ENCODE measurements around the gene CDH8. TPM values are rescaled to one million over a fixed set of nuclear protein-coding genes. Genes with fewer than 3 reads are reported as not detected.
A peak's percentile ranks its signal among the peaks of the same experiment; 100 is the strongest.

The CDH8 gene
- total RNA-seq, 2 experiments from 2014 or later, result not detected

- H3K9me2 ChIP-seq (ENCODE audit: insufficient read depth, low read length), result no peaks in the 10 kb centered on the region
- no peak overlapping the region for H3K4me3 ChIP-seq (ENCODE audit: low read depth, low read length, poor library complexity, severe bottlenecking)
- H2AFZ ChIP-seq (ENCODE audit: low read length), result 0 out of 2 replicates have a peak overlapping the region, but pooled peaks have one; percentile 26
- H3K4me1 ChIP-seq (ENCODE audit: insufficient read depth, low read length, poor library complexity, severe bottlenecking), result peaks cover 12% of the 10 kb centered on the region
- no peak overlapping the region for H3K4me2 ChIP-seq (ENCODE audit: low read length)
- TF ChIP-seq, protein P1, sequence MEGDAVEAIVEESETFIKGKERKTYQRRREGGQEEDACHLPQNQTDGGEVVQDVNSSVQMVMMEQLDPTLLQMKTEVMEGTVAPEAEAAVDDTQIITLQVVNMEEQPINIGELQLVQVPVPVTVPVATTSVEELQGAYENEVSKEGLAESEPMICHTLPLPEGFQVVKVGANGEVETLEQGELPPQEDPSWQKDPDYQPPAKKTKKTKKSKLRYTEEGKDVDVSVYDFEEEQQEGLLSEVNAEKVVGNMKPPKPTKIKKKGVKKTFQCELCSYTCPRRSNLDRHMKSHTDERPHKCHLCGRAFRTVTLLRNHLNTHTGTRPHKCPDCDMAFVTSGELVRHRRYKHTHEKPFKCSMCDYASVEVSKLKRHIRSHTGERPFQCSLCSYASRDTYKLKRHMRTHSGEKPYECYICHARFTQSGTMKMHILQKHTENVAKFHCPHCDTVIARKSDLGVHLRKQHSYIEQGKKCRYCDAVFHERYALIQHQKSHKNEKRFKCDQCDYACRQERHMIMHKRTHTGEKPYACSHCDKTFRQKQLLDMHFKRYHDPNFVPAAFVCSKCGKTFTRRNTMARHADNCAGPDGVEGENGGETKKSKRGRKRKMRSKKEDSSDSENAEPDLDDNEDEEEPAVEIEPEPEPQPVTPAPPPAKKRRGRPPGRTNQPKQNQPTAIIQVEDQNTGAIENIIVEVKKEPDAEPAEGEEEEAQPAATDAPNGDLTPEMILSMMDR (conservative IDR thresholded peaks at IDR 0.05; ENCODE audit: low read length), result no peak
- no peak for TF ChIP-seq EZH2phosphoT487 (IDR thresholded peaks at IDR 0.05; ENCODE audit: borderline replicate concordance, low read depth, low read length)
- no peaks in the 10 kb centered on the region for H3K79me2 ChIP-seq (ENCODE audit: insufficient read depth, low read depth, low read length)
- ChIA-PET CTCF (ENCODE audit: unreplicated experiment) (no interaction called here), POLR2A (no interaction called here)
- no peaks in the 10 kb centered on the region for H3K36me3 ChIP-seq (ENCODE audit: insufficient read depth, low read length)
- no TSS peak for BruUV-seq (replicated peaks)
- no peak overlapping the region for H3K27ac ChIP-seq (ENCODE audit: low read depth, low read length, poor library complexity, severe bottlenecking)
- DNase-seq (ENCODE audit: low spot score), result no peak
- intact Hi-C loops (cut with micrococcal nuclease; ENCODE audit: unreplicated experiment), result no loop called here
- H3K9me3 ChIP-seq (ENCODE audit: low read length), result no peaks in the 10 kb centered on the region
- H4K20me1 ChIP-seq (ENCODE audit: insufficient read depth, low read length), result no peaks in the 10 kb centered on the region
Observed at GRCh38 chr16:61892531-61892930, 143.7 kb downstream of the CDH8 start.

- H3K4me3 ChIP-seq (ENCODE audit: low read depth, low read length, poor library complexity, severe bottlenecking), result no peak overlapping the region
- no peaks in the 10 kb centered on the region for H3K9me3 ChIP-seq (ENCODE audit: low read length)
- peak overlapping the region; percentile 26; the same call in 1 of the 2 replicates for H2AFZ ChIP-seq (ENCODE audit: low read length)
- H3K4me2 ChIP-seq (ENCODE audit: low read length), result 0 out of 2 replicates have a peak overlapping the region, but pooled peaks have one; percentile 1
- no TSS peak for BruUV-seq (replicated peaks)
- H4K20me1 ChIP-seq (ENCODE audit: insufficient read depth, low read length), result no peaks in the 10 kb centered on the region
- CTCF ChIA-PET (ENCODE audit: unreplicated experiment), result no interaction called here
- no peaks in the 10 kb centered on the region for H3K9me2 ChIP-seq (ENCODE audit: insufficient read depth, low read length)
- H3K36me3 ChIP-seq (ENCODE audit: insufficient read depth, low read length), result no peaks in the 10 kb centered on the region
- H3K4me1 ChIP-seq (ENCODE audit: insufficient read depth, low read length, poor library complexity, severe bottlenecking), result peaks cover 11% of the 10 kb centered on the region
- H3K79me2 ChIP-seq (ENCODE audit: insufficient read depth, low read depth, low read length), result no peaks in the 10 kb centered on the region
- POLR2A ChIA-PET, result no interaction called here
- TF ChIP-seq, protein P1 (conservative IDR thresholded peaks at IDR 0.05; ENCODE audit: low read length), result no peak
- no peak for TF ChIP-seq EZH2phosphoT487 (IDR thresholded peaks at IDR 0.05; ENCODE audit: borderline replicate concordance, low read depth, low read length)
- H3K27ac ChIP-seq (ENCODE audit: low read depth, low read length, poor library complexity, severe bottlenecking), result no peak overlapping the region
- DNase-seq (ENCODE audit: low spot score), result no peak
- intact Hi-C loops (cut with micrococcal nuclease; ENCODE audit: unreplicated experiment), result no loop called here
Observed at GRCh38 chr16:61891460-61891859, 144.8 kb downstream of the CDH8 start.

DNA sequence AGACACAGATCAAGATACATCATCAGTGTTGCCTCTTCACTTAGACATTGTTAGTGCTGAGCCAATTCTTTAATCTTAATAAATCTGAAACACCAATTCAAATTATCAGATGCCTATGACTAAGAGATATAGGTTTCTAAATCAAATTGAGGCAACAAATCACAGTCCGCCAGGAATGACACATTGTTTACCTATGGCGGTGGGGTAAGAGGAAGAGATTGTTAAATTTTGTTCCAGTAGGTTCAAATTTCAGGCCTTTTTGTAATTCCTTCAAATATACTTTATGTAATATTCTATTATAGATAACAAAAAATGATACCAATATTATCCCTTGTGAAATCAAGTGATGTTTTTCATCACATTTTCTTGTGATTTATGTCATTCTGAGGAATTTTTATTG lies 145.9 kb downstream of the CDH8 start:
- TF ChIP-seq, protein P1 (conservative IDR thresholded peaks at IDR 0.05; ENCODE audit: low read length), result no peak
- no peak for TF ChIP-seq EZH2phosphoT487 (IDR thresholded peaks at IDR 0.05; ENCODE audit: borderline replicate concordance, low read depth, low read length)
- CTCF ChIA-PET (ENCODE audit: unreplicated experiment), result no interaction called here
- H3K4me2 ChIP-seq (ENCODE audit: low read length), result no peak overlapping the region
- H3K79me2 ChIP-seq (ENCODE audit: insufficient read depth, low read depth, low read length), result no peaks in the 10 kb centered on the region
- H3K9me3 ChIP-seq (ENCODE audit: low read length), result no peaks in the 10 kb centered on the region
- no peak overlapping the region for H3K27ac ChIP-seq (ENCODE audit: low read depth, low read length, poor library complexity, severe bottlenecking)
- no peaks in the 10 kb centered on the region for H4K20me1 ChIP-seq (ENCODE audit: insufficient read depth, low read length)
- no peak for DNase-seq (ENCODE audit: low spot score)
- POLR2A ChIA-PET, result no interaction called here
- intact Hi-C loops (cut with micrococcal nuclease; ENCODE audit: unreplicated experiment), result no loop called here
- H3K36me3 ChIP-seq (ENCODE audit: insufficient read depth, low read length), result no peaks in the 10 kb centered on the region
- no peak overlapping the region for H2AFZ ChIP-seq (ENCODE audit: low read length)
- no peak overlapping the region for H3K4me3 ChIP-seq (ENCODE audit: low read depth, low read length, poor library complexity, severe bottlenecking)
- no TSS peak for BruUV-seq (replicated peaks)
- no peaks in the 10 kb centered on the region for H3K9me2 ChIP-seq (ENCODE audit: insufficient read depth, low read length)
- H3K4me1 ChIP-seq (ENCODE audit: insufficient read depth, low read length, poor library complexity, severe bottlenecking), result peaks cover 11% of the 10 kb centered on the region
